GM12878 (cell line): ENCODE results near the gene OCRL. TPM values are rescaled to one million over a fixed set of nuclear protein-coding genes. Genes with fewer than 3 reads are reported as not detected.

Source experiments
- ATAC-seq: fragments of 200-7000 bp; cut with Tn5 transposase; 3 replicates; pipeline ENCODE4 v1.9.1; 2020; ENCODE audit warnings: mild to moderate bottlenecking, moderate library complexity
- BruUV-seq: library from RNA; stranded (reverse); fragments of 400-500 nt; replicated peaks from 2 replicates; lab custom pipeline; 2021; lab: Mats Ljungman, UMichigan
- CTCF ChIA-PET: fragments of 300-600 bp; sonication (Branson Sonifier 250); formaldehyde crosslinking; extraction: SDS; loops from one replicate; lab custom pipeline; 2021; ENCODE audit warnings: inconsistent platforms; lab: Yijun Ruan, JAX
- POLR2A ChIA-PET: fragments of 350-600 bp; formaldehyde crosslinking; extraction: SDS; loops from one replicate; lab custom pipeline; 2021; ENCODE audit warnings: inconsistent platforms; lab: Charles Lee
- RAD21 ChIA-PET: fragments of 300-600 bp; sonication (Branson Sonifier 250); formaldehyde crosslinking; loops from one replicate; lab custom pipeline; 2023; ENCODE audit warnings: antibody characterized with exemption; ENCODE audit not compliant: unreplicated experiment; lab: Charles Lee
- SMC1A ChIA-PET: fragments of 300-600 bp; sonication (Branson Sonifier 250); formaldehyde crosslinking; loops from one replicate; lab custom pipeline; 2023; ENCODE audit not compliant: unreplicated experiment, uncharacterized antibody; lab: Charles Lee
- DNase-seq: peaks from one replicate; pipeline ENCODE4 v3.0.0-alpha.2; 2011; ENCODE audit warnings: low read depth, low spot score
- FAIRE-seq: peaks from 3 replicates; lab custom pipeline; 2011; peaks lifted over from hg19 to GRCh38; lab: Jason Lieb, UNC
- H2AFZ ChIP-seq: 2 replicates; pipeline ENCODE4 v1.6.0; 2011; ENCODE audit warnings: low read depth, low read length, control low read depth; ENCODE audit not compliant: control insufficient read depth
- H3K27ac ChIP-seq: 2 replicates; pipeline ENCODE4 v1.5.1; 2011; ENCODE audit warnings: control low read depth; ENCODE audit not compliant: control insufficient read depth, insufficient read depth
- H3K27me3 ChIP-seq, 2 experiments: replicated peaks in 1 of 2; 2 replicates each; pipeline versions ENCODE4 v1.6.0 to v1.6.1; 2011; ENCODE audit warnings: low read length in 1 of 2; ENCODE audit not compliant: control insufficient read depth in 2 of 2, insufficient read depth in 2 of 2
- H3K36me3 ChIP-seq, 2 experiments: 2 replicates each; pipeline ENCODE4 v1.5.1; 2011; ENCODE audit warnings: low read length in 1 of 2; ENCODE audit not compliant: control insufficient read depth in 2 of 2, insufficient read depth in 2 of 2
- H3K4me1 ChIP-seq: 2 replicates; pipeline ENCODE4 v1.6.1; 2011; ENCODE audit warnings: mild to moderate bottlenecking, low read length, moderate library complexity, mixed read lengths; ENCODE audit not compliant: control insufficient read depth, insufficient read depth
- H3K4me2 ChIP-seq: 2 replicates; pipeline ENCODE4 v1.6.0; 2011; ENCODE audit warnings: control low read depth; ENCODE audit not compliant: control insufficient read depth, insufficient read depth
- H3K4me3 ChIP-seq: fragments of 200-600 bp; sonication (generic); 2 replicates; pipeline ENCODE4 v1.5.1; 2016
- H3K79me2 ChIP-seq: 2 replicates; pipeline ENCODE4 v1.6.0; 2011; ENCODE audit warnings: low read length; ENCODE audit not compliant: control insufficient read depth, insufficient read depth
- H3K9ac ChIP-seq: 2 replicates; pipeline ENCODE4 v1.8.0; 2011; ENCODE audit warnings: low read length, control low read depth, mixed read lengths; ENCODE audit not compliant: control insufficient read depth, insufficient read depth
- H3K9me3 ChIP-seq: replicated peaks from 3 replicates; pipeline ENCODE4 v1.5.1; 2011; ENCODE audit warnings: mild to moderate bottlenecking, low read length; ENCODE audit not compliant: control insufficient read depth, insufficient read depth
- H4K20me1 ChIP-seq: 2 replicates; pipeline ENCODE4 v1.6.0; 2011; ENCODE audit not compliant: control insufficient read depth, insufficient read depth
- CBX5 ChIP-seq: sonication (generic); IDR thresholded peaks from 2 replicates; pipeline ENCODE4 v1.6.1; 2016; ENCODE audit warnings: low read depth, moderate library complexity, mild to moderate bottlenecking, inconsistent platforms
- CREM ChIP-seq: IDR thresholded peaks from 2 replicates; pipeline ENCODE4 v1.6.1; 2014; ENCODE audit warnings: antibody characterized with exemption, low read depth
- EGR1 ChIP-seq, 2 experiments: IDR thresholded peaks; 1 replicate in 1 of 2; 2 replicates in 1 of 2; pipeline ENCODE4 v1.6.1; 2011 to 2012; ENCODE audit warnings: low read depth in 2 of 2, low read length in 2 of 2, borderline replicate concordance in 1 of 2, mild to moderate bottlenecking in 1 of 2, moderate library complexity in 1 of 2
- GABPA ChIP-seq: IDR thresholded peaks from 2 replicates; pipeline ENCODE4 v1.6.1; 2014; ENCODE audit warnings: antibody characterized with exemption, low read depth, mild to moderate bottlenecking, inconsistent platforms
- GATAD2B ChIP-seq: fragments of 450-650 bp; conservative IDR thresholded peaks from 2 replicates; pipeline ENCODE4 v1.6.1; 2017; ENCODE audit warnings: low read depth, mild to moderate bottlenecking, moderate library complexity
- MTA3 ChIP-seq: IDR thresholded peaks from 2 replicates; pipeline ENCODE4 v1.6.1; 2012; ENCODE audit warnings: low read length, inconsistent platforms, borderline replicate concordance
- RAD21 ChIP-seq: IDR thresholded peaks from 2 replicates; pipeline ENCODE4 v1.6.1; 2011; ENCODE audit warnings: mild to moderate bottlenecking, low read depth, low read length, moderate library complexity; ENCODE audit not compliant: insufficient read depth
- RAD51 ChIP-seq: fragments of 450-650 bp; IDR thresholded peaks from 2 replicates; pipeline ENCODE4 v1.6.1; 2016; ENCODE audit warnings: moderate library complexity, mild to moderate bottlenecking, inconsistent platforms
- RB1 ChIP-seq: fragments of 450-650 bp; formaldehyde crosslinking; IDR thresholded peaks from 2 replicates; pipeline ENCODE4 v1.6.1; 2017; ENCODE audit warnings: mild to moderate bottlenecking, borderline replicate concordance
- RFX5 ChIP-seq: IDR thresholded peaks from 2 replicates; pipeline ENCODE4 v1.6.1; 2011; ENCODE audit warnings: low read depth, low read length, improper control_type of control experiment
- STAT3 ChIP-seq: IDR thresholded peaks from 2 replicates; pipeline ENCODE4 v1.6.1; 2011; ENCODE audit warnings: low read depth, low read length, improper control_type of control experiment
- YY1 ChIP-seq: IDR thresholded peaks from 2 replicates; pipeline ENCODE4 v1.6.1; 2011; ENCODE audit warnings: low read depth, mild to moderate bottlenecking, low read length
- ZSCAN29 ChIP-seq: fragments of 450-650 bp; IDR thresholded peaks from 2 replicates; pipeline ENCODE4 v1.6.1; 2017; ENCODE audit warnings: mild to moderate bottlenecking, moderate library complexity
- WGBS: methylation state at CpG from one replicate; pipeline ENCODE4 v1.1.6; 2016; ENCODE audit warnings: low lambda C conversion rate; ENCODE audit not compliant: insufficient replicate concordance, insufficient coverage; ENCODE audit errors: missing lambda C conversion rate; 5-methylcytosine and 5-hydroxymethylcytosine counted together
- in situ Hi-C: fragments of 300-500 bp; cut with MboI; formaldehyde crosslinking; loops from 9 replicates; pipeline ENCODE4 v1.14.3; 2018; ENCODE audit warnings: mixed read lengths
- intact Hi-C: fragments of 100-400 bp; cut with micrococcal nuclease; formaldehyde crosslinking; loops from one replicate; pipeline ENCODE4 v1.14.2; 2022; ENCODE audit not compliant: unreplicated experiment
- polyA plus RNA-seq, 11 experiments: library from polyadenylated mRNA; depleted of rRNA in 4 of 11; unstranded in 6 of 11; stranded (reverse) in 5 of 11; fragments of >200 nt; fragmentation: Nextera tagmentation in 4 of 11; fragmentation: Illumina TruSeq in 1 of 11; extraction: Ambion mirVana in 4 of 11; extraction: Trizol in 1 of 11; gene quantifications; 1 replicate in 1 of 11; 2 replicates in 10 of 11; pipeline versions ENCODE4 v1.2.1 to v1.2.3, GENCODE V29; 2011 to 2016; ENCODE audit warnings: inconsistent platforms in 2 of 11, missing spikeins in 2 of 11, low read depth in 1 of 11
- total RNA-seq, 4 experiments: library from RNA; depleted of rRNA in 3 of 4; stranded (reverse); fragments of >200 nt in 3 of 4; fragmentation: Illumina TruSeq in 1 of 4; extraction: Trizol in 1 of 4; gene quantifications; 2 replicates each; pipeline versions ENCODE4 v1.2.1 to v1.2.3, GENCODE V29; 2013 to 2021
- TF ChIP-seq, protein P1 (sequence below): fragments of 450-650 bp; conservative IDR thresholded peaks from 2 replicates; pipeline ENCODE4 v1.6.1; 2017; ENCODE audit warnings: mild to moderate bottlenecking, moderate library complexity
- TF ChIP-seq, protein P2 (sequence below): IDR thresholded peaks from 2 replicates; pipeline ENCODE4 v1.6.1; 2011; ENCODE audit warnings: low read depth, low read length, improper control_type of control experiment, borderline replicate concordance

OCRL gene
- total and polyA plus RNA-seq, 10 of the 15 experiments (the other 5 are each of a cell fraction or from before 2014, with no cell fraction given) = 0.53 to 4.4 (median 2.3) TPM

DNA sequence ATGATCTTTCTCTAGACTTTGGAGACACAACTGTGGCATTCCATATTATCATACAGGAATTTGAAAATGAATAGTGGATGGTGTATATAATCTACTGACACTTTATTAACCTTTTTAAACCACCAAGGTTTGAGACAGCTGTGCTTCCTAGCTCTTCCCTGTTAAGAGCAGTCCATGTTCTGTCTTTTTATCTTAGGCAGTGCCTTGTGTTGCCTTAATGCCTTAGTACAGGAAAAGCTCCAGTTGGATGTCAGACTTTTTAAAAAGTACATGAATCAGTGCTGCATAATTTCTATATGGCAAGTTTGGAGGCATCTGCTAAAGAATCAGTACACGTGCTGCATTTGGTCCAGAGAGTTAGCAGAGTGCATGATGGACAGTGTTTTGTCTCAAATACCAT lies 45.1 kb downstream of the OCRL start:
- Histone ChIP-seq H3K9ac (no peak overlapping the region), H3K27ac (no peak overlapping the region), H2AFZ (no peak overlapping the region), H3K4me3 (no peak overlapping the region), H4K20me1 (no peaks in the 10 kb centered on the region), H3K79me2 (no peaks in the 10 kb centered on the region), H3K9me3 (no peaks in the 10 kb centered on the region)
- intact Hi-C loops = no loop called here
- RAD21 ChIA-PET = interaction anchor here (0.6 kb wide), 1 partner anchor 276 kb away, joined by 3 read pairs; no protein-coding TSS in a partner anchor
- DNase-seq (no peak), FAIRE-seq (no peak)
- POLR2A ChIA-PET = no interaction called here
- WGBS = 53% methylated on average over 1 of the region's 1 CpG
- CTCF ChIA-PET = interaction anchor here (0.6 to 1.5 kb wide), 4 partner anchors 11 to 444 kb away, joined by 3 to 5 read pairs (median 4); no protein-coding TSS in a partner anchor
- BruUV-seq = no TSS peak
- SMC1A ChIA-PET = interaction anchor here (1.1 to 1.2 kb wide), 3 partner anchors 11 to 14 kb away, joined by 3 to 4 read pairs (median 3); no protein-coding TSS in a partner anchor
- no peak for TF ChIP-seq EGR1 (IDR thresholded peaks at IDR 0.05; ENCODE audit: borderline replicate concordance in 1 of 2, low read depth in 2 of 2, low read length in 2 of 2)
- no peak for TF ChIP-seq STAT3
- no peak for TF ChIP-seq RAD21
- TF ChIP-seq, all 136 proteins: peak for 0
- H3K4me1 ChIP-seq = no peaks in the 10 kb centered on the region
- no peaks in the 10 kb centered on the region for H3K27me3 ChIP-seq
- ATAC-seq = no peak
- no peaks in the 10 kb centered on the region for H3K36me3 ChIP-seq
- in situ Hi-C loops = no loop called here
- H3K4me2 ChIP-seq = no peak overlapping the region

DNA sequence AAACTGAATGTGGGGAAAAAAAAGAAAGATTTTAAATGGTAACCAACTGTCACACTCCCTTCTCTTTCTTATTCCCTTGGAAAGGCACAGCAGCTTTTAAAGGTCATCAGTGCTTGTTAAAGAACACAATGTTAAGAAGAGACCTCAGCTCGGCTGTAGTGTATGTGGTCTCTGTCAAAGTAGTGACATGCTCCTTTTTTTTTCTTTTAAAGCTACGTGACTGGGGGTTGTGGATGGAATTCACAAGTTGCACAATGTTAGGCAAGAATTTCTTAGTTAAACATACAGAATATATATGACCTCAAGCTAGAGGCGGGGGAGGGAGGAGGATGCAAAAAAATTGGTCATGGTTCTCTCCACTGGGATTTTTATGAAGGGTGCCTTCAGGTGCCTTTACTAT lies 45.6 kb downstream of the OCRL start:
- POLR2A ChIA-PET = no interaction called here
- intact Hi-C loops (no loop called here), in situ Hi-C loops (no loop called here)
- Histone ChIP-seq H3K79me2 (no peaks in the 10 kb centered on the region), H3K4me2 (no peak overlapping the region), H3K4me1 (no peaks in the 10 kb centered on the region), H3K27me3 (no peaks in the 10 kb centered on the region), H2AFZ (no peak overlapping the region), H3K9me3 (no peaks in the 10 kb centered on the region), H3K4me3 (no peak overlapping the region), H4K20me1 (no peaks in the 10 kb centered on the region), H3K27ac (no peak overlapping the region), H3K36me3 (no peaks in the 10 kb centered on the region), H3K9ac (no peak overlapping the region)
- ATAC-seq (no peak), FAIRE-seq (no peak), DNase-seq (no peak)
- RAD21 ChIA-PET = no interaction called here
- no TSS peak for BruUV-seq
- CTCF ChIA-PET = interaction anchor here (0.6 to 1.4 kb wide), 2 partner anchors 15 to 443 kb away, joined by 3 to 5 read pairs; no protein-coding TSS in a partner anchor
- SMC1A ChIA-PET = interaction anchor here (1.1 to 1.2 kb wide), 3 partner anchors 11 to 14 kb away, joined by 3 to 4 read pairs (median 3); no protein-coding TSS in a partner anchor
- WGBS = 45% methylated on average over 3 of the region's 3 CpGs
- no peak for TF ChIP-seq ZSCAN29
- no peak for TF ChIP-seq GATAD2B
- no peak for TF ChIP-seq RB1
- TF ChIP-seq CBX5 = no peak
- TF ChIP-seq CREM = no peak
- TF ChIP-seq YY1 = no peak
- no peak for TF ChIP-seq RFX5
- no peak for TF ChIP-seq MTA3
- TF ChIP-seq, protein P1, sequence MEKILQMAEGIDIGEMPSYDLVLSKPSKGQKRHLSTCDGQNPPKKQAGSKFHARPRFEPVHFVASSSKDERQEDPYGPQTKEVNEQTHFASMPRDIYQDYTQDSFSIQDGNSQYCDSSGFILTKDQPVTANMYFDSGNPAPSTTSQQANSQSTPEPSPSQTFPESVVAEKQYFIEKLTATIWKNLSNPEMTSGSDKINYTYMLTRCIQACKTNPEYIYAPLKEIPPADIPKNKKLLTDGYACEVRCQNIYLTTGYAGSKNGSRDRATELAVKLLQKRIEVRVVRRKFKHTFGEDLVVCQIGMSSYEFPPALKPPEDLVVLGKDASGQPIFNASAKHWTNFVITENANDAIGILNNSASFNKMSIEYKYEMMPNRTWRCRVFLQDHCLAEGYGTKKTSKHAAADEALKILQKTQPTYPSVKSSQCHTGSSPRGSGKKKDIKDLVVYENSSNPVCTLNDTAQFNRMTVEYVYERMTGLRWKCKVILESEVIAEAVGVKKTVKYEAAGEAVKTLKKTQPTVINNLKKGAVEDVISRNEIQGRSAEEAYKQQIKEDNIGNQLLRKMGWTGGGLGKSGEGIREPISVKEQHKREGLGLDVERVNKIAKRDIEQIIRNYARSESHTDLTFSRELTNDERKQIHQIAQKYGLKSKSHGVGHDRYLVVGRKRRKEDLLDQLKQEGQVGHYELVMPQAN = no peak
- TF ChIP-seq, protein P2, sequence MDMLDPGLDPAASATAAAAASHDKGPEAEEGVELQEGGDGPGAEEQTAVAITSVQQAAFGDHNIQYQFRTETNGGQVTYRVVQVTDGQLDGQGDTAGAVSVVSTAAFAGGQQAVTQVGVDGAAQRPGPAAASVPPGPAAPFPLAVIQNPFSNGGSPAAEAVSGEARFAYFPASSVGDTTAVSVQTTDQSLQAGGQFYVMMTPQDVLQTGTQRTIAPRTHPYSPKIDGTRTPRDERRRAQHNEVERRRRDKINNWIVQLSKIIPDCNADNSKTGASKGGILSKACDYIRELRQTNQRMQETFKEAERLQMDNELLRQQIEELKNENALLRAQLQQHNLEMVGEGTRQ = no peak
- no peak for TF ChIP-seq GABPA
- TF ChIP-seq RAD51 = no peak
